GM19328 (cell line): Measurements from ENCODE around the gene TPI1.

Source experiments
- ATAC-seq: cut with Tn5 transposase; IDR thresholded peaks from one replicate; pipeline ENCODE4 v1.9.1; 2021; ENCODE audit warnings: mild to moderate bottlenecking, moderate library complexity; ENCODE audit not compliant: unreplicated experiment

The TPI1 gene

GRCh38 chr12:6867413-6868210 is at the start of gene TPI1:
Gene TPI1 (plus strand): TSS chr12:6867531. CDS start chr12:6867567, 36 bp downstream.
- ATAC-seq = peak; percentile 52

GRCh38 chr12:6817662-6818157 is 49.6 kb upstream of the TPI1 start:
- no peak for ATAC-seq

GRCh38 chr12:6818222-6818621 is 49.1 kb upstream of the TPI1 start:
- ATAC-seq = no peak

- no peak for ATAC-seq
Measured at GRCh38 chr12:6818645-6819044, 48.7 kb upstream of the TPI1 start.

- ATAC-seq = no peak
Measured at GRCh38 chr12:6819106-6820030, 48.0 kb upstream of the TPI1 start.

- no peak for ATAC-seq
Measured at GRCh38 chr12:6820166-6820565, 47.2 kb upstream of the TPI1 start.

- ATAC-seq = no peak
Measured at GRCh38 chr12:6821591-6822425, 45.5 kb upstream of the TPI1 start, which contains the start of gene GPR162. Gene GPR162 (plus strand): TSS chr12:6821821. CDS start chr12:6823899, 2,078 bp downstream.

GRCh38 chr12:6822426-6823135 is 44.8 kb upstream of the TPI1 start:
- no peak for ATAC-seq

GRCh38 chr12:6823182-6824084 is 43.9 kb upstream of the TPI1 start:
- no peak for ATAC-seq

- ATAC-seq = no peak
Measured at GRCh38 chr12:6824085-6824775, 43.1 kb upstream of the TPI1 start.

- ATAC-seq = no peak
Measured at GRCh38 chr12:6824901-6825381, 42.4 kb upstream of the TPI1 start.

GRCh38 chr12:6825398-6826124 is 41.8 kb upstream of the TPI1 start:
- ATAC-seq = no peak

GRCh38 chr12:6826125-6826733 is 41.1 kb upstream of the TPI1 start:
- no peak for ATAC-seq

- no peak for ATAC-seq
Measured at GRCh38 chr12:6826734-6827436, 40.4 kb upstream of the TPI1 start.

- ATAC-seq = no peak
Measured at GRCh38 chr12:6827437-6827911, 39.9 kb upstream of the TPI1 start.

GRCh38 chr12:6827982-6828780 is 39.1 kb upstream of the TPI1 start, which contains the start of gene P3H3:
Gene P3H3 (plus strand): TSS chr12:6828407. CDS start chr12:6828441, 34 bp downstream.
- no peak for ATAC-seq
